GM21786 (cell line): ENCODE data around the gene STX18.
A peak's percentile ranks its signal among the peaks of the same experiment; 100 is the strongest.
"Not testable (repeated sequence)": the region's sequence is repeated elsewhere in the genome, so short reads cannot be mapped to it uniquely, and the experiment has no call there.

ENCODE experiments used
- ATAC-seq: cut with Tn5 transposase; IDR thresholded peaks from one replicate; pipeline ENCODE4 v1.9.1; 2021; ENCODE audit not compliant: unreplicated experiment

The STX18 gene

DNA sequence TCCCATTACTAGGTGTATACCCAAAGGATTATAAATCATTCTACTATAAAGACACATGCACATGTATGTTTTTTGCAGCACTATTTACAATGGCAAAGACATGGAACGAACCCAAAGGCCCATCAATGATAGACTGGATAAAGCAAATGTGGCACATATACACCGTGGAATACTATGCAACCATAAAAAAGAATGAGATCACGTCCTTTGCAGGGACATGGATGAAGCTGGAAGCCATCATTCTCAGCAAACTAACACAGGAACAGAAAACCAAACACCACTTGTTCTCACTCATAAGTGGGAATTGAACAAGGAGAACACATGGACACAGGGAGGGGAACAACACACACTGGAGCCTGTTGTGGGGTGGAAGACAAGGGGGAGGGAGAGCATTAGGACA is 31.2 kb downstream of the STX18 start:
- not testable (repeated sequence) for ATAC-seq

DNA sequence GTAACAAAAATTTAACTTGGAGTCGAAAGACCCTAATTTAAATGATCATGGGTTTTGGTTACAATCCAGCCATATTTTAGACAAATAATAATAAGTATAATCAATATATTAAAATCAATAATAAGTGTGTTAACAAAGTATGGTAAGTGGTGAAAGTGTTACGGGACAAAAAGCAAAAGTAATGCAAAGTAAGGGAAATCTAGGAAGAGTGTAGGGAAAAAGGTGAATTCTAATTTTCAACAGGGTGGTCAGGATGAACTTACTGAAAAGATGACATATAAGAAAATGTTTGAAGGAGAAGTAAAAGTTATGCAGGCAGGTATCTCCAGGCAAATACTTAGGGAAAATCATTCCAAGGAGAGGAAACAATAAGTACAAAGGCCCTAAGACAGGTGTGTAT is 32.3 kb downstream of the STX18 start:
- no peak for ATAC-seq

DNA sequence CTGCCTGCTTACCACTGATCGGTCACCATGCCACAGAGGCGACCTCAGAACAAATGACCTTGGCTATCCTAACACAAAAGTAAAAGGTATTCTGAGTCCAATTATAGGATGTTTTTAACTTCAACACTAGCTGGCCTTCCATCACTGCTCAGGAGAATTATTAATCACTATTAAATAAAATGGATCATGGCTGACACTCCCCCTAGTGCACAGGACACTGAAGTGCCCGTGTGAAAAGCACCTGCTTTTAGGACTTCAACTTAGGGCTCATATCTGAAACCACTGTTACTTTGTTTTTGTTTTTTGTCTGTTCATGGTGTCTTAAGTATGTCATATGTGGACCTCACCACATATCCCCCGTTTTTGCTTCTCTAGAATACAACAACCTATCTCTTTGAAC is 33.9 kb downstream of the STX18 start:
- ATAC-seq, result no peak

DNA sequence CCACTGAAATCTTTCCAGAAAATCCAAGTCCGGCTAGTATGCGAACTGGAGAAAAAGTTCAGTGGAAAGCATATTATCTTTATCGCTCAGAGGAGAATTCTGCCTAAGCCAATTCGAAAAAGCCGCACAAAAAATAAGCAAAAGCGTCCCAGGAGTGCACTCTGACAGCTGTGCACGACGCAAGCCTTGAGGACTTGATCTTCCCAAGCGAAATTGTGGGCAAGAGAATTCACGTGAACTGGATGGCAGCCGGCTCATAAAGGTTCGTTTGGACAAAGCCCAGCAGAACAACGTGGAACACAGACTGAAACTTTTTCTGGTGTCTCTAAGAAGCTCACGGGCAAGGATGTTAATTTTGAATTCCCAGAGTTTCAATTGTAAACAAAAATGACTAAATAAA is 34.4 kb downstream of the STX18 start:
- ATAC-seq, result no peak

DNA sequence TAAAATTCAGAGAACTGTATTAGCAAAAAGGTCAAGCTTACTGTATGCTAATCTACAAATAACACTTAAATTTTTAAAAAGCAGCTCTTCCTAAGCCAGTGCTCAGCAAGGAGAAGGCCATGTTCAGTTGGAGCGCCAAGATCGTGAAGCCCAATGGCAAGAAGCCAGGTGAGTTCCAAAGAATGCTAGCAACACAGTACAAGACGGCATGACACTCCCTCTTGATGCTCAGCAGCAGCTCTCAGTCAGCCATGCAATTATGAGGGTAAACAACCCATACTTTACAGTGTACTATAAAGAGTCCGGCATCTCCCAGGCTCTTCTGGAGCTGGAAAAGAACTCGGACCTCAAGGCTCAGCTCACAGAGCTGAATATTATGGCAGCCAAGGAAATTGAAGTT is 34.9 kb downstream of the STX18 start:
- ATAC-seq, result no peak

DNA sequence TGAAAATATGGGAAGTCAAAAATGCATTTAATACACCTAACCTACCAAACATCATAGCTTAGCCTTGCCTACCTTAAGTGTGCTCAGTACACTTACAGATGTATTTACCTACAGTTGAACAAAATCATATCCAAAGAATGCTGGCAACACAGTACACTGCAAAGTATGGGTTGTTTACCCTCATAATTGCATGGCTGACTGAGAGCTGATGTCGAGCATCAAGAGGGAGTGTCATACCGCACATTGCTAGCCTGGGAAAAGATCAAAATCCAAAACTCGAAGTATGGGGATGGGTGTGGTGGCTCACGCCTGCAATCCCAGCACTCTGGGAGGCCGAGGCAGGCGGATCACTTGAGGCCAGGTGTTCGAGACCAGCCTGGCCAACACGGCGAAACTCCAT is 36.6 kb downstream of the STX18 start:
- ATAC-seq, result not testable (repeated sequence)

DNA sequence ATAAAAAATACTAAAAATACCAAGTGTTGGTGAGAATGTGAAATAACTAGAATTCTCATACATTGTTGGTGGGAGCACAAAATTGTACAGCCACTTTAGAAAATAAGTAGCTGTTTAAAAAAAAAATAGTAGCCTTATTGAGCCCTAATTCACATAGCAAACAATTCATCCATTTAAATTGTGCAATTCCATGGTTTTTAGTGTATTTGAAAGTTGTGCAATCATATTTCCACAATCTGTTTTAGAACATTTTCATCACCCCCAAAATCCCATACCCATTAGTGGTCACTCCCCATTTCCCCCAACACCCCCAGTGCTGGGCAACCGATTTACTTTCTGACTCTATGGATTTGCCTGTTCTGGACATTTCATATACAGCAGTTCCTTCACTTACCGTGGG is 37.1 kb downstream of the STX18 start:
- no peak for ATAC-seq

DNA sequence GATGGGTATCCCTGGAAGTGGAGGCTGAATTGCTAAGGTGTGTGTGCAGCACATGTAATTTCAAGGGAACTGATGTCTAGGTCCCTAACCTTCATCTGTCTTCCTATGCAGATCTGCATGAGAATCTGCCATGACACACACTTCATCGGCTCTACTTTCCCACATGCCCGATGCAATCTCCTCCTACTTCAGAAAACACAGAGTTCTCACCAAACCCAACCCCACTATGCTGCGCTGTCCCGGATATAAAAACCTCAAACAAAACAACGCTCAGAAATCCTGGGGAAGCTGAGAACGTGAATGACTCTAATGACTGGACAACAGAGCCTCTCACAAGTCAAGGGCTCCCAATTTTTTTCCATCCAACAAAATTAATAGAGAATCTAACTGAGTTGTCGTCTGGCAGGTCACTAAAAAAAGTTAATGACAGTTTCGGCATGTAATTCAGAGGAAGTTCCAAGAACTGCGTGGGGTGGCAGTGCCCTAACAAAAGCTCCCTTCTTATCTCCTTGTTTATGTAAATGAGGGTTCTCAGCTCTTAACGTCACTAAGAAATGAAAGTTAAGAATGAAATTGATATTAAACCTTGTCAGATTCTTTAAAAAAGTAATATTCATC is 39.0 kb downstream of the STX18 start:
- ATAC-seq, result no peak

DNA sequence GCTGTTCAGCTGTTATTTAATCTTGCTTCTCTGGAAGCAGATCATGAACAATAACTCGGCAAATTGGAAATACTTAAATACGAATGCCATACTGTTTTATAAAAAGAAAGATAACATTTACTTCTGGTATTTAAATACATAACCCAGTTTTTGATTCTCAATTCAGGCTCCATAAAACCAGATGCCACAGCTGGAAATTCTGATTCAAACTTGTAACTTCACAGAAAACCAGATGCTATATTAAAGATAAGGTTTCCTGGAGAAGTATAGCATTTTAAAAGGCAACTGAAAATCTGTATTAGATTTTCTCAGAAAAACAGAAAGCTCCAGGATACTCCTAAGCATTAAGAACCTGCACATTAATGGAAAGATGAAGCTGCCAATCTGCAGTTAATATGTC is 40.2 kb downstream of the STX18 start:
- ATAC-seq, result no peak

DNA sequence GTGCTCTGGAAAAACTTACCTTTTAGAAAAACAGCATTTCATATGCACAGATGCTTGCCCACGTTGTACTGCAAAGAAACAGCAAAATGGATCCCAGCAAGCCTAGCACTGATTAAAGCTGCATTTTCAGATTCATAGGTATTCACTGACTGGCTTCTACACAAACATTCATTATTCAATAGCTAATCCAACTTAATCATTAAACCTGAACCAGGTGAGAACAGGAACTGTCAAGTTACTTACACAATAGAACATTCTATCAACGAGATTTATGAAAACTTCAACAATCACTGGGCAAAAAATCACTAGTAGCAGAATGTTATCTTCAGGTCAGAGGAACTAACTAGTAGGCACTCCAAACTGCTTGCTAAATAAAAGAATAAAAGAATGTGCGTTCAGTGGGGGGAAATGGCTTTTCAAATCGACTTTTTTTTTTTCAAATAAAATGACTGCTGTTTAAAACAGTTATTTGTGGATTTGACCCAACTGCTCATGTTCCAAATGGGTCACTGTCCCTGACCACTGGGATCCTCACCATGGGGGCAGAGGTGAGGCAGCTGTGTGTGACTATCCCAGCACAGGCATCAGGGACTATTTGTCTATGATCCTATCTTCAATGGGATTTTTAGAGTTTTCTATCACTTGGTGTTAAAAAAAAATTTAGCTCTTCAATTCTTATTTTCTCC is 42.3 kb downstream of the STX18 start:
- ATAC-seq, result no peak

DNA sequence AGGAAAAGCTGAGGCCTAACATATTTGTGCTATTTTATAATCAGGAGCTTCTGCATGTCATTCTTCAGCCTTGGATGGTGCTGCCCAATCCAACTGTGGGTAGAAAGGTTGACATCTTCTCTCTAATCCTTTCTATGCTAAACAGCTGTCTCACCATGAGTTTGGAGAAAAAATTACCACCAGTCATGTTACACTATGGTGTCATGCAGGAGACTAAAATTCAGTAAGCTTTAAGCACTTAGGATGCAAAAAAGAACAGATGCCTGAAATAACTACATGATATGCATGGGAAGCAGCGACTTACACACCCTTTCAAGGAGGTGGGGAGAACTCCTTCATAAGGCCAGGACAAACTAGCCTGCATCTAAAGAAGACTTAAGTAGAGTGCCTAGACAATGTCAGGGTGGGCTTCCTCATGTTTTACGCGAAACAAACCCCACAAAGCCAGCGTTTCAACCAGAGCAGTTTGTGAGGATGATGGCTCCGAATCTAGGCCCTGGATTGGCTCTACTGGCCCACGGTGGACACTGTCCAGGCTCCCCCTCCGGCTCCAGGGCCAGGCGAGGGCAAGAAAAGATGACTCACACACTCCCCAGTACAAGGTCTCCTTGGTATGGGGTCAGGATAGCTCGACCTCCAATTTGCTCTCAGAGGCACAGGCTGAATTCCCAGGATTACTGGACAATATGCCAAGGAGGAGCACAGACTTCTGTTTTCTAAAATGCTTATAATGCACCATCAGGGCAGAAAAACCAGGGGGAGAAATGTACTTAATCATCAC is 45.1 kb downstream of the STX18 start:
- no peak for ATAC-seq

DNA sequence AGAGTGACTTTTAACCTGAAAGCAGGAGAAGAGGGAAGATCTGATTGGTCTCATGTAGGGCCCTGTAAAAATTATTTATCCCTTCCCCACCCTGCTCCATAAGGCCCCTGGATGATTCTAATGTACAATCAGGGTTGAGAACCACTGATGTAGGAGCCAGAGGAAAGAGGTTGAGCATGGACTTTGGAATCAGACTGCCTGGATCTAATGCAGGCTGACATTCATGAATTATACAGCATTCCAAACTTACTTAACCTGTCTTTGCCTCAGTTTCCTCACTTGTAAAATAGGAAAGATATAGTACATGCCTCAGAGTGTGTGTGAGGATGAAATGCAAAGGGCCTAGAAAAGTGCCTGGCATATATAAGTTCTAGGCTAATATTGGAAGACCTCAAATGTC is 47.0 kb downstream of the STX18 start:
- no peak for ATAC-seq

DNA sequence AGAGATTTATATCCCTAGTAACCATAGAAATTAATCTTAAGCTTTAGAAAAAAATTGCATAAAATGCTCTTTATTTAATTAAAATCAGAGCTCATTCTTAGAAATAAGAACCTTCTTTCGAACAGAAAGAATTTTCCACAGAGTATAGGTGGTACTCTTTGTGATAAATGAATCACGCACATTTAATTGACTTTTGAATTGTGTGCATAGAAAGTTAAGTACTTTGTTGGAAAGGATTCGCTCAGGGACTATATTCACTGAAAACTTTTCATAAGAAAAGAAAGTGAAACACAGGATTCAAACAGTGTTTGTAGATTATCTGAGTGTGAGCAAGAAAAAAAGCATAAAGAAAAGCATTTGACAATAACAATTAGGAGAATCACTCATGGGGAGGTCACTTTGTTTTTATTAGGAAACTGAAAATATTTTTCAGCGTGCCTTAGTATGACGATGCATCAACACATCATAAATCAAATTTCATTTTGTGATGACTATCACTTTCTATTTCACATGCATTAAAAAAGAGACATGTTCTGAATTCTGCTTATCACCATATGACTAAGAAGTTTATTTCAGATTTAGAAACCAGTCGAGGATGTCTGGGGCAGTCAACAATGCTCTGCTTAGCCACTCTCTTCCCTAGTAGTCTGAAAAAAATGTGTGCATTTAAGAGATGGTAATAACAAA is 49.5 kb downstream of the STX18 start:
- peak; percentile 77 for ATAC-seq

DNA sequence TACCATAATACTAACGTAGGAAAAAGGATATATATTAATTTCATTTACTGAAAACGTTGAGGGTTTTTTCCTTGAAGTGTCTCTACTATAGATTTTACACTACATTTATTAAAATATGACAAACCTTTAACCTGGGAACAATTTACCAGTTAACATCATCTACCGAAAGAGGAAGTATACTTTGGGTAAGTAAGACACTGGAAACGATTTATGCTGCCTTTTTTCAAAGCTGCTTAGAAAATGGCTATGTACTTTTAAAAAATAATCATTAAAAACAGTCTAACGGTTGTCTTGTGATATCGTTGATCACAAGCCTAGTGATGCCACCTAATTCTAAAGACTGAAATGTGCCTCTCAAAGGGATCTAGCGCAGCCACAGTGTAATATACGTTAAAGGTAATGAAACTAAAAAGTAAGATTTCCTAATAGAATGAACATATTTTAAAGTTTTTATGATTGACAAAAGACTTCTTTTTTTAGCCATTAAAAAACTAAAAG is 50.4 kb downstream of the STX18 start:
- ATAC-seq, result no peak

DNA sequence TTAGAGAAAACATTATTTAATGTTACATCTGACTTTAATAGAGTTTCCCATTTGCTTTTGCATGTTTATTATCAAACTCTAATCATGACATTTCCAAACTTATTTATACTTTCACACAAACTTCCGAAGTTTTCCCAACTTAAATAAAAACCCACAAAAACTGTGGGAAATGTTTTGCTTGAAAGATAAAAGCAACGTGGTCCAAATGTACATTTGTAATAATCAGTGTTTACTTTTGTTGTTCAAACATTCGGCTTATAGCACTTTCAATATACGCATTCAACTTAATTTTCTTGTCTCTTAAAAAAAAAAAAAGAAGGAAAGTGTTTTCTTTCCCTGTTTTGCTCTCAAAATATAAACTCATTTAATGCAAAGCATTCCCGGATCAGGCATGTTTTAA is 51.0 kb downstream of the STX18 start:
- no peak for ATAC-seq

DNA sequence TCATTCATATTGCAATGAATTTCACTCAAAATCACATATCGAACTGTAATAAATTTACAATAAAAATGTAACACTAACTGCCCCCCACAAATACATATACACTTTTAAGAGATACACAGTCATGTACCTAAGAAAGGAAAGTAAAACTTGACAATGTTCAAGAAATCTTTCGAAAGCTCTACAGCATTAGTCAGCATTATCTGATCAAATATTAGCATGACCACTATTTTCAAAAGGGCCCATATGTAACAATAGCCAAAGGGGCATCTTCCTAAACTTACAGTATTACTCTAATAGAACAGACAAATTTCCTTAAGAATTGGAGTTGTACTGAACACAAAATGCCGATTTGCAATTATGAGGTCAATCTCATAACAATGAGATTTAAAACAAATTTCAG is 51.8 kb downstream of the STX18 start:
- ATAC-seq, result no peak

DNA sequence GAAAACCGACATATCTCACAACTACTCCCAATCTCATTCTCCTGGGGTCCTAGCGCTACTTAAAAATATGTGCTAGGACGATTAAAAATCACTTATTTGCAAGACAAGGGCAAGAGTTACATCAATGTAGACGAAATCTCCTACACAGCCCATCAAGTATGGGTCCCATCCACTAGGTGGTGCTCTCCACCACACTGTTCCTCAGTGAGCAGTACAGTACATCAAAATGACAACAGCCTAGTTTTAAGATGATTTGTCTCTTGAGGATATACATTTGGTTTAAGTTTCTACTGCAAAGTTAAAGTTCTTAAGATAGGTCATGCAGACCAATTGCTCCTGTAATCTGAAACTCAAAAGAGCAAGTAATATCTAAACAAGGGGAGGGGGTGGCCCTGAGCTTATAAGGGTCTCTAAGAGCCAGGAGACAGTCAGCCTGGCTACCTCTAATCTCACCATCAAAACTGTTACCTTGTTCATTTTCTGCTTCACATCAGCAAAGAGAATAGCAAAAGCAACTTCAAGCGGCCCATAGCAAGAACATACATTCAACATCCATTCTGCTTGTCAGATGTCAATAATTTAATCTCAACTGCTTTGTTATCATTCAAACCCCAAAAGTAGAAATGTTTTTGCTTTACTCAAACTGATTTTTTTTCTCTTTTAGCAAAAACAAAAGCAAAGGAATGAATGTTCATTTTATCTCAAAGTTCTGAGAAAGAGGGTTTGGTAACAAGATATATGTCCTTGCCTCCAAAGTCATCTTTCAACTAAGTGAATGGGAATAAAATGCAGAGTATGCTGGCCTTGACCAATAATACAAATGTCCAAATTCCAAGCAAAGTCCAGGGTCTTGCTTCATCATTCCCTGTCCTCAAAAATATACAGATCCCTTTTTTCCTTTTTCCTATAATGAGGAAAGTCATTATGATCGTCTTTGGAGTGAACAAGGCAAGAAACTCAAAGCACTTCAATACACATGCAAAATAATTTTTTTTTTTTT is 53.1 kb downstream of the STX18 start:
- ATAC-seq, result peak; percentile 66

DNA sequence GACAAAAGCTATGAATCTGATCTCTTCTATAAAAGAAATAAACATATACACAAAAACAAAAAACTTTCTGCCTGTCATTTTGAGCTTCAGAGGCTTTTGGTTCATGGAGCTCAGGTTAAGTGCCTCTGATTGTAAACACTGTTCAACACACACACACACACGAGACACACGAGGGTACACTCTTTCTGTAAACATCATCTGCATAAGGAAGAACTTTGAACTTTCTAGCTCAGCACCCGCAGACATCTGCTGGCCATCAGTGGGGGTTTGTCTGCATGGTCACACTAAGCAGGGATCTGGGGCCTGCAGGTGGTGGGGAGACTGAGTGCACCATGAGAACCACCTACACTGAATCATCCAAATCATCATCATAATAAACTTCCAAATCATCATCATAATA is 54.9 kb downstream of the STX18 start:
- ATAC-seq, result no peak

DNA sequence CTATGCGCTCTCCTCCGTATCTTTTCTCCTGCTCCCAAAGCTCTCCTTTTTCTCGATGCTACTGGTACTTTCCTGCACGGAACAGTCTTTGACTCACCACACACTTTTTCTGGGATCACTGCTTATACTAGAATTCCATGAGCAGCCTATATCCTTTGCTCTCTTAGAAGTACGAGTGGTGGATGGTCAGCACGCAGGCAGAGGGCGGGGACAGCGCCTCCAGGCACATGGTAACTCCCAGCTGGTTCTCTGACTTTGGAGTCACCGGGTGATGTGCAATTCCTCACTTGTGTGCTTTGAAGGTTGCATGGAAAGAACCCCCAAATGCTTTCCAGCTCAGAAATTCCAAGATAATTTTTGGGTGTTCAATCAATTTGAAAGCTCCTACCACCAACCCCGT is 56.0 kb downstream of the STX18 start:
- no peak for ATAC-seq

DNA sequence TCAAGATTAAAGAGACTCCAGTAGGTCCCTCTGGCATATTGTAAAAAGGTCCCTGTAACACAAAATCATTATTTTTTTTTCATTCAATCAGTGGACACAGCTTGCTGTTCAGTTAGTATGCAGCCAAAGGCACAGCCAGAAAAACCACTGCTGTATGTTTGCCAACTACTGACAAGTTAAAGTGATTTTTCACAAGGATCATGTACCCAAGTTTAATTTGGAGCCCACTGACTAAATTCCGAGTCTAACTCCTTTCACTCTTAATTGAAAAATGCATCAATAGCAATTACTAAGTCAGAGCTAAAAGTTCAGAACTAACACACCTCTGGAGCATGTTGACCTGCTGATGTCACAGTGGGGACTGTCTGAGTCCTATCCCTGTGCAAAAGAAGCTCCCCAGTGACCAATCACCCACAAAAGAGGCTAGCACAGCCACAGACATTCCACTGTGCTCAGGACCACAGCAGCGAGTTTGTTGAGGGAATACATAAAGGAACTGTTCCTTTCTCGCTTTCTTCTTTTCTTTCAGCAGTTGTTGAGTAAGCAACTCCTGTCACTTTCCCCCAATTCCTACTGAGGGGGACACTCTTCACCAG is 60.4 kb downstream of the STX18 start:
- no peak for ATAC-seq
